Inflammatory macrophage (primary cell): Measurements from ENCODE around the gene KIF21A.

Source experiments
- DNase-seq, 2 donors: peaks; one replicate each; pipeline ENCODE4 v3.0.0-alpha.2; 2020 to 2022

The KIF21A gene

DNA sequence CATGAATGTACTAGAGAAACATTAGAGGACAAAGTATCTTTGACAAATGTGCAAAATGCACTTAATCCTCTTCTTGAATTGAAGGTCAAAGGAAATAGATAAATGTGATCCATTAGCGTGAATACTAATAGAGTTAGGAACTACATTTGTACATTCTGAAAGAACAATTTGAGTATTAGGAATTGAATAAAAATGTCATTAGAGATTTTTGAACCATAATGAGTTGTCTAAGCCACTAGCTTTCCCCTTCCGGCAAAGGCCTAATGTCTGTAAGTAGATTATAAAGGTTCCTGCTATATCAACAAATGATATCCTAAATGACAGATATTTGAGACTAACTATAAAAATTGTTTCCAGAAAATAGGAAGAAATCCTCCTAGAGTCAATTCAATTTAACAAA lies 59.8 kb downstream of the KIF21A start:
- DNase-seq: no peak

DNA sequence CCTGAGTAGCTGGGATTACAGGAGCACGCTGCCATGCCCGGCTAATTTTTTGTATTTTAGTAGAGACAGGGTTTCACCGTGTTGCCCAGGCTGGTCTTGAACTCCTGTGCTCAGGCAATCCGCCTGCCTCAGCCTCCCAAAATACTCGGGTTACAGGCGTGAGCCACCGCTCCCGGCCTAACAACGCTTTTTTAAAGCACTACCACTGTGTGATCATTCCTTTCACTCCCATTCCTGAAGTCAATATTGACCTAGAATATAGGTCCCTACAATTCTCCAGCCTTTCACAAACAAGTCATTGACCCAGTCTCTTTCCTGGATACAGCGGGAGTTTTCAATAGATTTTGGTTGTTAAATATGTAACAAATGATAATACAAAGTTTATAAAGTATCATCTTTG lies 62.8 kb downstream of the KIF21A start:
- no peak for DNase-seq

DNA sequence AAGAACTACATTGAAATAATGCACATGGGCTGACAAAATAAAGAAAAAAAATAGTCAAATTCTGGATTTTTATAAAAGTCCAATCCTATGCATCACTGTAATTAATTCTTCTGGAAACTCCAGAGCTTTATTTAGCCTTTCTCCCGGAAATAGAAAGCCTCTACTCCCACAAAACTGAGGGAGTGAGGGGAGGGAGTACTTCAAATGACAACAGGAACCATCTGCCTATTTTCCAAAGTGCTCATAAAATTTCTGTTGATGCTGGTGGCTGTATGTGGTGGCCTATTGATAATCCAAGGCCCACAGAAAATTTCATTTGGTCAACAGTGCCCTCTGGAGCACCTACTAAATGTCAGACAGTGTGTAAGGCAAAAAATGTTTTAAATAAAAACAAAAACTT lies 64.6 kb downstream of the KIF21A start:
- DNase-seq: no peak

DNA sequence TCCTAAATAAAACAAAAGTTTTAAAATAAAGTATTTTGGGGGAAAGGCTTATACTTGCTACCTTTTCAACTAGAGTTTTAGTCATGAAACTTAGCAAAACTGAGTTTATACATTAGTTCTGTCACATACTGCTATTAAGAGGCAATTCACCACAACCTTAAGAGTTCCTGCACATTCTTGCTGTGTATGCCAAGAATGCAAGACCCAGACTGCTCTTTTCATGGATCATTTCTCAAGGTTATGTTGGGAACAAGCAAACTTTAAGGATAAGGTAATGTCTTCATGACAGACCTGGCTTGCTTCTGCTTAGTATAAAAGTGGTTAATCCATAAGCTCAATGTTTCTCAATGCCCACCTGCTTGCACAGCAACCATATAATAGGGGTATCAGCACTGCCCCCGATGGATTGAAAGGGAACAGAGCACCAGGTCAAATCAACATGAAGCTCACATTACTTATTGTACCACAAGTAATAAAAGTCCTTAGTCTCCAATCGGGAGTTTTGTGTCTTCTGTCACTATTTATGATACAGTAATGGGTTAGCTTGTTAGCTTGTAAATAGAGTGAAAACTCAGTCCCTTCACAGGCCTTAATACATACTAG lies 67.6 kb downstream of the KIF21A start:
- no peak for DNase-seq

DNA sequence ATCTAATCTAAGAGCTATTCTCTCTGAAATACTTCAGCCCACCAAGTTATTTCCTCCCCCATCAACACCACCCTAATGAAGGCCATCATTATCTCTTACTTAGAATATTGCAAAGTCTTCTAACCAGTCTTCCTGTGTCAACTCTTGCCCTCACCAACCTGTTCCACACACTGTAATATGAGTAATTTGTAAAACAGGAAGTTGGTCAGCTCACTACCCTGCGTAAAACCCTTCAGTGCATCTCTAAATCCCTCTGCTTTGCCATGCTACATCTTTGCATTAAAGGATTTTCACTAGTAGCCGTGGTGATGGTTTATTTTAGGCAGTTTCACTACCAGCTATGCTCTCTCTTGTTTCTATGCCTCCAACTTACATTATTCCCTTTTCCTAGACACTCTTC lies 70.0 kb downstream of the KIF21A start:
- no peak for DNase-seq

DNA sequence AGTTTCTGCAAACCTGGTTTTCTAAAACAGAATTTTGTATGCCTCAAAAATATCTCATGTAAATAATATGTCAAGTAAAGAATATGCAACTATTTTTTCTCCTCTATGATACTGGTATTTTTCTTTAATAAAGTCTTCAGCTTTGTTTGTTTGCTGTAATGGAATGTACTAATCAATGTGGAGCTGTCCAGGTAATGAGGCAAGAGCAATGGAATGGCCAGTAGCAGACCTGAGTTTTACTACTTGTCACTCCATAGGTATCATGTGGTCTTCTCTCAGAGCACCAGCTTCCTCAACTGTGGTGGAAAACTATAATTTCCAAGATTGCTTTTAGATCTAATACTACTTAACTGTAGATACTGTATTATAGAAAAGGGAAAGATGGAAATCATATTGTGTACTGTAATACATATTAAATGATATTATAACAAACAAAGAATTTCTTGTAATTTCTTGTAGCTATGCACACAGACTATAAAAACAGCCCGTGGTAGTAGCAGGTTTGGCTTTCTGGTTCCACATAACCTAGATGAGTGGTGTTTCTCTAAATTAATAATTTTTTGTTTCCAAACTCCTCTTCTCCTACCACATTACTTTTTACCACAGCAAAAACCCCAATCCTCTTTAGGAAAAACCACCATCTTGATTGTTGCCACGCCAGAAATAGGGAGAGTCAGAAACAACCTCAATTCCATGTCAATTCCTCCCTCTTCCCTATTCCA lies 70.6 kb downstream of the KIF21A start:
- DNase-seq: no peak

DNA sequence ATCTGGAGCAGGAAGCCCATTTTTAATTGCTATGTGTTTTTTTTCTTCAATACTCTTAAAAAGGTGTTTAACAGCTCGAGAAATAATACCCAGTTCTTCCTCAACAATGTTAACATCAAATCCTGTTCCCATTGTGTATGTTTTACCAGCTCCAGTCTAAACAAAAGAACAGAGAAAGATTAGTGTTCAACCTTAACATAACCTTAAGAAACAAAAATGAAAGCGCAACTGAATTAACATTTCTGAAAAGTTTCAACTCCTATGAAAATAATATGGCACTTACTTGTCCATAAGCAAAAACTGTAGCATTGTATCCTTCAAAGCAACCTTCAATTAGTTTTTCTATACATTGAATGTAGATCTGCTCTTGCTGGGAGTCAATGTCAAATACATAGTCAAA lies 73.2 kb downstream of the KIF21A start:
- no peak for DNase-seq

DNA sequence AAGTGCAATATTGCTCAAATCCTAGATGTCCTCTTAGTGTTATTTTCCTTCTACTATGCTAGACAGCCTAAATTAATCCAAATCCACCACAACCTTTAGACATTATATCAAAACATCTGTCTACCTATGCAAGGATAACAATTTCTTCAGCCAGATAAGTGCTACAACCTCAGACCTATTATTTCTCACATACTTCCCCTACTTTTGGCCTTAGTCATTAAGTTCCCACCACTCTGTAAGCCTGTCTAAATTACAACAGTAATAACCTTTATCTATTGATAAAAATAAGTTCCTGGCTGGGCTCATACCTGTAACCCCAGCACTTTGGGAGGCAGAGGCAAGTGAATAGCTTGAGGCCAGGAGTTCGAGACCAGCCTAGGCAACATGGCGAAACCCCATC lies 74.0 kb downstream of the KIF21A start:
- no peak for DNase-seq

DNA sequence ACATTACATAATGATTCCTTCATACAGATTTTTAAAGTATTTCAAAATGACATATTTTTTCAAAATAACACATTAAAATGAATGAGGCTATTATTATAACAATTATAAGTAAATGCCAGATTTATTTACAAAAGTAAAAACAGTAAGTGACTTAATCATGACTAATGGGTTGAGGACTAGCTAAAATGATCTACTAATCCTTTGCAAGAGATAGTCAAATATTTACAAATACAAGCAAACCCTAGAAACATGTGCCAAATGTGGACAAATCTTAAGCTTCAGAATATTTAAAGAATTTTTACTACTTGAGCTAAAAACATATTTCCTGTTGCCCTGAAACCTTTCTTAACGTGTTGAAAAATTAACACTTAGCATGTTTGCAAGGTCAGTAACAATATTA lies 74.8 kb downstream of the KIF21A start:
- DNase-seq: no peak

DNA sequence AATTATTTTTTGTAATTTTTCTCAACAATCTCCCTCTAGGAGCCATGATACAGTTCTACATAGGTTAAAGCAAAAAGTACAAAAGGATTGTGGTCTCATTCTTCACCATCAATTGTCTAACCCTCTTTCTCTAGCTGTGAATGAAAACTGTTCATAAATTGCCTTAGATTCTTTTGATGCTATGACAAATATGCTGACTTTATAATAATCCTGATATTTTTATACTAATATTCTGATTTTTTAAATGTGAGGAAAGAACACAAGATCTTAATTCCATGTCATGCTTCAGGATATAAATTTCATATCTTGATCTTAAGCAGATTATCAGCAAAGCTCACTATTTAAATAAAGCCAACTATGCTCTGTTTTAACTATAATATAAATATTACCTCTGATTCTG lies 75.4 kb downstream of the KIF21A start:
- DNase-seq: no peak

DNA sequence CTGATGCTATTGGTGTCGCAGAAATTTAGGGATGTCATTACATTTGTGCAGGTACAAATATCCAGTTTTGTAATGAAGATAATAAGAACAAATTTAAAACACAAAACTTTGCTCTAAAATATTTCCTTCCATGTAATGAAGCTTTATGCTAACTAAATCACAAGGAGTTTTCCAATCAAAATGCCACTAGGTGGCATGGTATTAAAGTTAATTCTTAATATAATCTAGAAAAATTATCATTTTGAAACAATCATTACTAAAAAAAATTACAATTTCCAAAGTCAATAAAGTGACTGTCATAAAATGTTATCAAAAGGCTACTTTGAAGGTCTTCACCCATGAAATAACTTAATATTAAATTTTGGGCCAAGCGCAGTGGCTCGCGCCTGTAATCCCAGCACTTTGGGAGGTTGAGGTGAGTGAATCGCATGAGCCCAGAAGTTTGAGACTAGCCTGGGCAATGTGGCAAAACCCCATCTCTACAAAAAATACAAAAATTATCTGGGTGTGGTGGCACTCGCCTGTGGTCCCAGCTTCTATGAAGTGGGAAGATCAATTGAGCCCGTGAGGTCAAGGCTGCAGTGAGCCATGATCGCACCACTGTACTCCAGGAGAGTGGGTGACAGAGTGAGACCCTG lies 77.4 kb downstream of the KIF21A start:
- DNase-seq: no peak

DNA sequence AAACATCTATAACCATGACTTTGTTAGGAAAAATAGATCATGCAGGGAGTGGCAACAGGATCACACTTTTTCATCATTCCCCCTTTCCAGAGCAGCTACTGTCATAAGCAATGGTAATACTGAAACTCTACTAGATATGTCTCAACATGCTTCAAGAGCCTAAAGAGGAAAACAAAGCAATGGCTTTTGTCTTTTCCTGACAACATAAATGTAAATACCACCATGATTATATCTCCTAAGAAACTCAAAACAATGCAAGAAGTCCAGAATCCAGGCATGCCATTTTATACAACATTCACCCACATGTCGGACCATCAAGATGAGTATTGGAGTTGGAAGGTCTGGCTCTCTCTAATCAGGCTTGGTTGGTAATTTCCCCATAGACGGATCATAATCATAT lies 78.7 kb downstream of the KIF21A start:
- no peak for DNase-seq

DNA sequence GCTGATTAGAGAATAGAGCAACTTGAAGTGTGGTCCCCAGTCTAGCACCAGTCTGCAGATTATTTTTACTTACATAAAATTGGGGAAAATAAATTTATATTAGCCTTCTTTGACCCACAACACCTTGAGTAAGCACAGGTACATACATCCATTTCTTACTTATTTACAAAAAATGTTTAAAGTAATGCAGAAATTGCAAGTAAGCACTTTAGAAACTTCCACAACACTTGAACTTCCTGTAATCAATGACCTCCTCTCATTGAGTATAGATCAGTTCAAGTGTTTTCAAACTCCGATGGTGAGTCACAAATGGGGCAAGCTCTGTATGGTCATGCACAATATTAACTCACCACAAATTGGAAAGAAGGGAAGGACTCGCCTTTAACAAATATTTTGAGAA lies 83.3 kb downstream of the KIF21A start:
- no peak for DNase-seq

DNA sequence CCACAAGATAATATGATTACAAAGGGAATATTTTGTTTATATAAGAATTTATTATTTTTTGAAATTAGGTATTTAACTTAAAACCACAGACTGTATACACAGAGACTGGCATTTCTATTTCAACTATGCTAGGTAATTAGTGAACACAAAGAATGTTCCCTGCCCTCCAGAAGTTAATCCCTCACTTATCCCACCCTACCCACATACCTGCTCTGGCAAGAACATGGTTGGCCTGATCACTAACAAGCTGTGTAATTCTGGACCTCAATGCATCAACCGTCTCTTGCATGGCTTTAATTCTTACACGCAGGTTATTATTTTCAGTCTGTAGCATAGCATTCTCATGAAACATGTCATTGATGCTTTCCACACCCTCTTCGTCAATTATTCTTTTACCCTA lies 85.9 kb downstream of the KIF21A start:
- DNase-seq: no peak

DNA sequence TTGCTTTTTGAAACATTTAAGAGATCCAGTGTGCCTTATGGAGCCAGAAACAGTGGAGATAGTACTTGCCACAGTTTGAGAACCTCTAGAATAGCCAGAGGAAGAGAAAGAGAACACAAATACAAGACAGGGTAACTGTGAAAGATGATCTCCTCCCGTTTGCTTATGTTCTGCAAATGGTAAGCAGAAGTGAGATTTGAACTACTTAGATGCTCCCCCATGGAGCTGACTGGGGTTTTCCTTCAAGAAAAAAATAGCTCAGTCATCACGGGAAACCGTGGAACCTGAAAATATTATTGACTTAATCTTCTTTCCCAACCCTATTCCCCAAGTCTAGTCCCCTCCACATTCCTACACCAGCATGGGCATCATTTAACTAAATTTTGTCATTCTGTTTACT lies 87.1 kb downstream of the KIF21A start:
- no peak for DNase-seq

DNA sequence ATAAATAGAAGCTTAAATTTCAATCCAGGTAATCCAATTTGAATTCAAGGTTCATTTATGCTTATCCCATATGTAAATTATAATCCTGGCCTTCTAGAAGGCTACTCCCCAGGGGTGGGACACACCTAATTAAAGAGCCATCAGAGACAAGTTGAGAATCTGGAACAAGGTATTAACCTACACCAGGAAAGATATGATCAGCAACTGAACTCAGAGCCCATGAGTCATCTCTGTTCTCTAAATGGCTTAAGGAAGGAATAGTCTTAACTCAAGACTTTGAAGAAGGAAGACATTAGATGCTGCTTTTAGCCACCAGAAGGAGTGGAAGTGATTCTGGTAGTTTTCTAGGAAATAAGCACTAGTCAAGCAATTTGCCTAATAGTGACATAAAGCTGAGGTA lies 88.0 kb downstream of the KIF21A start:
- DNase-seq: no peak

DNA sequence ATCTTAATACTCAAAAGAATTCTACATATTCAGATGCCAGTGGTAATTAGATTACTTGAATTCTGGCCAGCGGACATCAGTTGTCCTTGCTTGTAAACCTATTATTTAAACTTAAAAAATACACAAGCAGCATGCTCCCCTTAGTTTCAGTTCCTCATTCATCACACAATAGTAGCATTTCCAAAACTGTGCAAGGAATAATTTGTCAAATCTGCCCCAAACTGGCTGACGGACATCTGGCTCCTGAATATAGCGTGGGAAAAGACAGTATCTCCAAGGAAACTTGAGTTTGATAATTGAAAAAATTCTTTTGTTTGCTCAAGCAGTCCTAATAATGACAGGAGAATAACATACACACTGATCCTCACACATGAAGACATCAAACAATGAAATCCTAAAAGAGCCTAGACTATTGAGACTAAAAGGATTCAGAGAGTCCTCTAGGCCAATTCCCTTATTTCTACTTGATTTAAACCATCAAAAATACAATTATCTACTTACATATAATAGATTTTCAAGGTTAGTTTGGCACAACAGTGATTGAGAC lies 90.4 kb downstream of the KIF21A start:
- DNase-seq: no peak

DNA sequence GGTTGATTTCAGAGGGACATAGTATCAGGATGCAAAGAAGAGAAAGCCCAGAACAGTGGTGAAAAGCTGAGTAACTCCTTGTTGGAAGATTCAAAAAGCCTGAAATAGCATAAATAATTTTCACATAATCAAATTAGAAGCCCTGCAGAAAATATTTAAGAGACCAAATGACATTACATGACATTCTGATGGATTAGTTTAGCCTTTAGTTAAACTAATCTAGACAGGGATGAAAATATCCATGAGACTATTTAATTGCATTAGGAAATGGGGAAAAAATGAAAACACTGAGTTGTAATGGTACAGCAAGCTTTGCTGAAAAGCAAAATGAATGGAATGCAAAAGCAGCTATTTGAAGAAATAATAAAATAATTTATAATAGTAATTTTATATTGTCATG lies 91.8 kb downstream of the KIF21A start:
- DNase-seq: no peak

DNA sequence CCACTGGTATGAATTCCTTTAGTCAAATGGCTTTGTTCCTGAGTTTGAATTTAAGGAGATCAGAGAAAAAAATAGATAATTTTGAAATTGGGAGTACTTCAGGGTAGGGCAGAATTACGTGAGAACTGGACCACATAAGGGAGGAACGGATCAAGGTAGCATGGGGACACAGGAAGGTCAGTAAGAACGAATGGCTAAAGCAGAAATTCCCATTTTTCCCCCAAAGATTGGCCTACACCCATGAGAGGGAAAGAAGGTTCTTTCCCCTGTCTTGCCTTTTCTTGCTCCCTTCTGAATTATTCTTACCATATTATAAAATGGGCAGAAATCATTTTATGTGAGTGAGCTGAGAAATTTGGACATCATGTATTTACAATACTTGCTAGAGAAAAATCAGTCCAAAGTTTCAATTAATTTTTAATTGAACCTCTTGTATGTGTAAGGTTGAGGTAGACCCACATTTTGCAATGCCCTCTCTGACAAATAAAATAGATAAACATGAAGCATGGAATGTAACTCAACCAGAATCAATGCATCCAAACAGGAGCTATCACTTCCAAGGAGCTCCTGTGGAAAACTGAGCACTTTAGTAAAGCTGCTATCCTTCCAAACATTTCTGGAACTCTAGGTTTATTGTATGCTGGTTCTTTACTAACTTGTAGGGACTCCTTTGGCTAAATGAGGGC lies 93.8 kb downstream of the KIF21A start:
- no peak for DNase-seq

DNA sequence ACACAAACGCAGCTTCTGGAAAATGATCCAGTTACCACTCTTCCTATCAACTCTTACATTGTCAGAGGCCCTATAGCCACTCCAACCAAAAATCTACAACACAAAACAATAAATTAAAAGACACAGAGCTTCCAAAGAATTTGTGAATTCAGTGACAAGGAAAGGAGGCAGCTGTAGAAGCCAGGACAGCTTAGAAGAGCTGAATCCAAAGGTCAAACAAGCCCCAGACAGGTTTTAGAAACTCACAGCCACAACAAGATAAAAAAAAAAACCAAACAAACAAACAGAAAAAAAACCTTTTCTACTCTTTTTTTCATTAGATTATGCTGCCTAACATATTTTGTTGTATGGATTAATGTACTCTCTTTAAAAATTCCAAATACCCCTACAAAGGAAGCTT lies 94.4 kb downstream of the KIF21A start:
- no peak for DNase-seq

DNA sequence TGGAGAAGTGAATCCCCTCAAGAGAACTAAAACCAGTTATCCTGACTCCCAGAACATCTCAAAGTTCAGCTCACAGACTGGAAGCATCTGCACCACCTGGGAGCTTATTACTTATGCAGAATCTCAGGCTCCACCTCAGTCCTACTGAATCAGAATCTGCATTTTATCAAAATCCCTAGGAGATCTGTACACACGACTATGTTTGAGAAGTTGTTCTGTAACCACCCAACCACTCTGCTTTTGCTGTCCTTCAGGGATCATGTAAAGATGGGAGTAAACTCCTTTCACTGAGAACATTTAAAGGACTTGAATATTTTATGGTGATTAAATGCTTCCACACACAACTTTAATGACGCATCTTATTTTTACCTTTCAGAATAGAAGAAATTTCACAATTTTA lies 98.0 kb downstream of the KIF21A start:
- no peak for DNase-seq

DNA sequence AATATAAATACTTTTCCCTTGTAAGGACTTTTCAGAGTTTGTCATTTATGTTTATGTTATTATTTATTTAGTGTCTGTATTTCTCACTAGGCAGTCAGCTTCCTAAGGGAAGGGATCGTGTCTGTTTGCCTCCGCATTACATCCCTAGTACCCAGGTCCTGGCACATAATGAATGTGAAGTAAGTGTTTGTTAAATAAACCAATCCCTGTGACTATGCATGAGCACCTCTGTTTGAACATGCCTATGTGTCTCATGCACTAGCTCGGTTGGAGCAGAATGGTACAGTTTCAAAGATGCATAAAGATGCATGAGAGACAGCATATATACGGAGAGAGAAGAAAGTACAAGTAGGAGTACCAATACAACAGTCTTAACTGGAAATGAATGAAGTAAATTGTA lies 99.3 kb downstream of the KIF21A start:
- no peak for DNase-seq

DNA sequence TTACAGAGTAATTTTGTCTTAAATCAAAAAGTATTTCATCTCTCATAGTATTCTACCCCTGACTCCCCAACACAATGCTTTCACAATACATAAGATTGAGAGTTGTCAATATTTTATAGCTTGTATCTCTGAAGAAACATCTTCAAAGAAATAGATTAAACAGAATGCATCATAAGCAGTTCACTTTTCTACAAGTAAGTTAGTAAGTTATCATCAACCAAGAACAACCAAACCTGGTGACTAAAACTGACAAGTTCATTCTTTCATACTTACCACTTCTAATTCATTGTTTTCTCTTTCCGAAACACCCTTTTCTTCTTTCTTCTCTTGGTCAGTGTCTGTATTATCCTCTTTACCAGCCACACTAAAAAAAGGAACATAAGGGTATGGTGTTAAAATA lies 101.2 kb downstream of the KIF21A start:
- no peak for DNase-seq

DNA sequence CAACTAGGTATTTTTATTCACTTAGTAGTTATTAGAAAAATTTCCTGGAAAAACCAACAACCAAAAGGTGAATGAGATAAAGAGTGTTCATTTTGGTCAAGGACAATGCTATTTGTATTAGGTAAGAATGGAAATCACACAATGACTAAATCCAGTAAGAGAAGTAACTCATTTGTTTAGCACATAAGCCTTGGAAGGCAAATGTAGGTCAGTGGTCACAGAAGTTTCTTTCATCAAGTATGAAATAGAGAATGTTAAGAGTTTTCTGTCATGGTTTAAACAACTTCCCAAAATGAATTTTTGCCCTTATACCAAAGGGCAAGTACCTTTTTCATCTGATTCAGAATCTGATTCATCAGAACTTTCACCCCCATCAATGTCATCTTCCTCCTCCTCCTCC lies 101.7 kb downstream of the KIF21A start:
- DNase-seq: no peak
